Endothelial cell of umbilical vein (primary cell): ENCODE data around the gene NLGN1. TPM values are rescaled to one million over a fixed set of nuclear protein-coding genes. Genes with fewer than 3 reads are reported as not detected.

Source experiments
- BruUV-seq: library from RNA; stranded (reverse); fragments of 400-500 nt; replicated peaks from 2 replicates; lab custom pipeline; 2021; lab: Mats Ljungman, UMichigan
- CTCF ChIA-PET: fragments of 300-600, 350-600 bp; sonication (Branson Sonifier 250); formaldehyde crosslinking; loops from one replicate; lab custom pipeline; 2021; ENCODE audit warnings: antibody characterized with exemption, inconsistent platforms; lab: Charles Lee
- POLR2A ChIA-PET: fragments of 300-600, 350-600 bp; sonication (Branson Sonifier 250); formaldehyde crosslinking; loops from one replicate; lab custom pipeline; 2021; ENCODE audit warnings: antibody characterized with exemption, inconsistent platforms; lab: Charles Lee
- DNase-seq: peaks from one replicate; pipeline ENCODE4 v3.0.0-alpha.2; 2011; ENCODE audit warnings: low read depth, low spot score
- FAIRE-seq: peaks from 2 replicates; lab custom pipeline; 2011; peaks lifted over from hg19 to GRCh38; lab: Jason Lieb, UNC
- H2AFZ ChIP-seq: 2 replicates; pipeline ENCODE4 v1.6.0; 2012; ENCODE audit warnings: low read depth, low read length, control low read depth, inconsistent platforms
- H3K27ac ChIP-seq: 2 replicates; pipeline ENCODE4 v1.5.1; 2011; ENCODE audit warnings: low read depth, mild to moderate bottlenecking, control low read depth, low read length, moderate library complexity; ENCODE audit not compliant: insufficient read depth
- H3K27me3 ChIP-seq, 2 experiments: 2 replicates each; pipeline versions ENCODE4 v1.6.0 to v1.6.1; 2011; ENCODE audit warnings: low read length in 2 of 2, mixed read lengths in 1 of 2; ENCODE audit not compliant: control insufficient read depth in 2 of 2, insufficient read depth in 2 of 2
- H3K36me3 ChIP-seq, 2 experiments: 2 replicates in 1 of 2; 3 replicates in 1 of 2; pipeline ENCODE4 v1.5.1; 2011; ENCODE audit warnings: low read length in 2 of 2, mild to moderate bottlenecking in 1 of 2, moderate library complexity in 1 of 2; ENCODE audit not compliant: control insufficient read depth in 2 of 2, insufficient read depth in 2 of 2; ENCODE audit errors: extremely low read depth in 1 of 2
- H3K4me1 ChIP-seq: 3 replicates; pipeline ENCODE4 v1.5.1; 2011; ENCODE audit warnings: mild to moderate bottlenecking, low read length; ENCODE audit not compliant: control insufficient read depth, insufficient read depth; ENCODE audit errors: extremely low read depth
- H3K4me2 ChIP-seq: 2 replicates; pipeline ENCODE4 v1.6.1; 2011; ENCODE audit warnings: low read length, control low read depth, mixed read lengths; ENCODE audit not compliant: insufficient read depth
- H3K4me3 ChIP-seq, 3 experiments: fragments of 200-600 bp in 1 of 3; sonication (generic), shearing (Covaris generic) in 1 of 3; replicated peaks in 1 of 3; 2 replicates each; pipeline ENCODE4 v1.5.1; 2011 to 2016; ENCODE audit warnings: control low read depth in 3 of 3, low read length in 3 of 3, mild to moderate bottlenecking in 2 of 3, inconsistent platforms in 1 of 3, low read depth in 1 of 3, moderate library complexity in 1 of 3; ENCODE audit not compliant: insufficient read depth in 1 of 3
- H3K79me2 ChIP-seq: 2 replicates; pipeline ENCODE4 v1.6.0; 2012; ENCODE audit warnings: low read length, inconsistent platforms; ENCODE audit not compliant: control insufficient read depth, insufficient read depth
- H3K9ac ChIP-seq: replicated peaks from 2 replicates; pipeline ENCODE3; 2011; ENCODE audit warnings: low read length, control low read depth; ENCODE audit not compliant: insufficient read depth; ENCODE audit errors: extremely low read depth
- H3K9me1 ChIP-seq: replicated peaks from 3 replicates; pipeline ENCODE4 v1.6.0; 2011; ENCODE audit warnings: mild to moderate bottlenecking, low read length; ENCODE audit not compliant: control insufficient read depth, insufficient read depth; ENCODE audit errors: extremely low read depth
- H3K9me3 ChIP-seq: replicated peaks from 2 replicates; pipeline ENCODE4 v1.5.1; 2012; ENCODE audit warnings: low read length, inconsistent platforms; ENCODE audit not compliant: control insufficient read depth, insufficient read depth
- H4K20me1 ChIP-seq: replicated peaks from 2 replicates; pipeline ENCODE3; 2011; ENCODE audit warnings: mild to moderate bottlenecking, low read length; ENCODE audit not compliant: control insufficient read depth, insufficient read depth; ENCODE audit errors: extremely low read depth
- CTCF ChIP-seq, 2 donors: IDR thresholded peaks; 1 replicate in 1 of 2; 2 replicates in 1 of 2; pipeline ENCODE4 v1.5.1; 2011; ENCODE audit warnings: low read length in 2 of 2, mild to moderate bottlenecking in 2 of 2, moderate library complexity in 2 of 2, control low read depth in 1 of 2, inconsistent platforms in 1 of 2, low read depth in 1 of 2; ENCODE audit not compliant: insufficient read depth in 1 of 2; ENCODE audit errors: extremely low read depth in 1 of 2
- EZH2 ChIP-seq: IDR thresholded peaks from 2 replicates; pipeline ENCODE4 v1.6.1; 2012; ENCODE audit warnings: borderline replicate concordance, low read depth, mild to moderate bottlenecking, moderate library complexity, low read length, inconsistent platforms; ENCODE audit not compliant: severe bottlenecking
- FOS ChIP-seq: IDR thresholded peaks from 2 replicates; pipeline ENCODE4 v1.6.1; 2011; ENCODE audit warnings: mild to moderate bottlenecking, low read length, moderate library complexity, borderline replicate concordance; ENCODE audit not compliant: insufficient read depth
- GATA2 ChIP-seq: IDR thresholded peaks from 2 replicates; pipeline ENCODE4 v1.7.0; 2011; ENCODE audit warnings: low read depth, mild to moderate bottlenecking, moderate library complexity, mixed read lengths, low read length; ENCODE audit not compliant: insufficient read length, insufficient read depth
- JUN ChIP-seq: IDR thresholded peaks from 2 replicates; pipeline ENCODE4 v1.6.1; 2011; ENCODE audit warnings: borderline replicate concordance, low read depth; ENCODE audit not compliant: insufficient read length, insufficient read depth
- MAX ChIP-seq: IDR thresholded peaks from 2 replicates; pipeline ENCODE4 v1.6.1; 2011; ENCODE audit not compliant: insufficient read depth, insufficient read length
- MYC ChIP-seq: IDR thresholded peaks from one replicate; pipeline ENCODE4 v1.6.1; 2011; ENCODE audit warnings: mild to moderate bottlenecking, low read depth, low read length
- POLR2A ChIP-seq: IDR thresholded peaks from 2 replicates; pipeline ENCODE4 v1.6.1; 2012; ENCODE audit warnings: low read depth, mild to moderate bottlenecking, control low read depth, low read length
- dilution Hi-C: fragments of 300-500 bp; cut with MboI; formaldehyde crosslinking; loops from one replicate; pipeline ENCODE4 v1.15.0; 2019; ENCODE audit warnings: low sequenced_read_pairs; ENCODE audit not compliant: extremely low pct_ligation_motif_present
- intact Hi-C: fragments of 100-400 bp; cut with micrococcal nuclease; formaldehyde crosslinking; loops from one replicate; pipeline ENCODE4 v1.10.0; 2022
- polyA plus RNA-seq, 4 experiments: library from polyadenylated mRNA; depleted of rRNA in 3 of 4; stranded (reverse) in 3 of 4; unstranded in 1 of 4; fragments of >200 nt; gene quantifications; 2 replicates each; pipeline versions ENCODE4 v1.2.1 to v1.2.3, GENCODE V29; 2011 to 2012; ENCODE audit warnings: missing spikeins in 1 of 4
- total RNA-seq: library from RNA; stranded (reverse); gene quantifications from 2 replicates; pipeline ENCODE4 v1.2.3, GENCODE V29; 2021

Gene NLGN1
- total and polyA plus RNA-seq, 2 donors (not counting 3 experiments of a cell fraction or from before 2014, with no cell fraction given) = 7.9 to 16.3 TPM

GRCh38 chr3:174251681-174252080 lies 854.1 kb downstream of the NLGN1 start:
- Histone ChIP-seq H3K4me3 (no peak overlapping the region), H3K9ac (no peak overlapping the region), H4K20me1 (no peaks in the 10 kb centered on the region), H3K9me1 (no peaks in the 10 kb centered on the region), H3K4me1 (no peaks in the 10 kb centered on the region), H3K27me3 (no peaks in the 10 kb centered on the region), H3K4me2 (no peak overlapping the region), H3K36me3 (no peaks in the 10 kb centered on the region), H3K27ac (no peak overlapping the region), H3K9me3 (no peaks in the 10 kb centered on the region), H2AFZ (no peak overlapping the region), H3K79me2 (no peaks in the 10 kb centered on the region)
- ChIA-PET CTCF (no interaction called here), POLR2A (no interaction called here)
- BruUV-seq = no TSS peak
- no peak for DNase-seq
- dilution Hi-C loops = no loop called here
- intact Hi-C loops = no loop called here
- no peak for FAIRE-seq
- no peak for TF ChIP-seq JUN
- no peak for TF ChIP-seq MAX
- TF ChIP-seq MYC = no peak
- TF ChIP-seq CTCF (IDR thresholded peaks at IDR 0.05; ENCODE audit: extremely low read depth in 1 of 2, insufficient read depth in 1 of 2, low read depth in 1 of 2, low read length in 2 of 2) = no peak
- no peak for TF ChIP-seq GATA2
- TF ChIP-seq EZH2 = no peak
- TF ChIP-seq FOS = no peak
- no peak for TF ChIP-seq POLR2A
